NCI-H1105 (cell line): Measurements from ENCODE around the gene IPO13.

ENCODE experiments used
- DNase-seq: peaks from one replicate; lab custom pipeline; 2025; lab: John Stamatoyannopoulos, UW

Gene IPO13

DNA sequence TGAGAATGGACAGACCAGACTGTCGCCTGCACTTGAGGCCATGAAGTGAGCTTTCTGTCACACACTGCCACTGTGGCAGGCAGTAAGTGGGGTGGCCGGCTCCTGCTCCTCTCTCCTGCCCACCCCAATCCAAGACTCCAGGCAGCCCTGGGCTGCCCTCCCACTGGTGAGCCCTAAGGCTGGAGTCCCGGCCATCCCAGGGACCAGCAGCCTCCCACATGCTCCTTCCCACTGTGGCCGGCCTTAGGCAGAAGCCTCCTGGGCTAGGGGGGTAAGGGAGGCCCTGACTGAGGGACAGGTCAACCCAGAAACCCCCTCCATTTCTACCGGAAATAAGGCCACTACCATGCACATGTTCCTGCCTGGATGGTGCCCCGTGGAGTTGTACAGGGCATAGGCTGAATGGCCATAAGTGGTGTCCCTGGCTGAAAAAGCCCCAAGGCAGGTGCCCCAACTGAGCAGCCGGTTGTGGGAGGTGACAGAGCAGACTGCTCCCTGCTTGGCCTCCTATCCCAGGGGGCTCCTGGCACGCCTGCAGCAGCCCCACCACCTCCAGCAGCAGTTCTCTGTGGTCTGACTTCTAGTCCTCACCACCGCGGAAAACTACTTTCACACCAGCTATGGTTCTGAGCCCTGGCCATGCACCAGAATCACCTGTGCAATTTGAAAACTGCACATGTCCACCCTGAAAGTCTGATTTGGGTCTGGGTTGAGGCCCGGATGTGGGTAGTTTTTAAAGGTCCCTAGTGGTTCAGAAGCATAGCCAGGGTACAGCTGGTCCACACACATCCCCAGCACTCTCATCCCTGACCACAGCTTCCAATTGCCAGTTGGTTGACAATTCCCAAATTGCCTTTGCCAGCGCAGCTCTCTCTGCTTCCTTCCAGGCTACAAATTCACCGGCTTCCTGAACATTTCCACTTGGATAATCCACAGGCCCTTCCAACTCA lies 14.8 kb upstream of the IPO13 start:
- no peak for DNase-seq

GRCh38 chr1:43932786-43933385 lies 13.9 kb upstream of the IPO13 start:
- peak; percentile 31 for DNase-seq

DNA sequence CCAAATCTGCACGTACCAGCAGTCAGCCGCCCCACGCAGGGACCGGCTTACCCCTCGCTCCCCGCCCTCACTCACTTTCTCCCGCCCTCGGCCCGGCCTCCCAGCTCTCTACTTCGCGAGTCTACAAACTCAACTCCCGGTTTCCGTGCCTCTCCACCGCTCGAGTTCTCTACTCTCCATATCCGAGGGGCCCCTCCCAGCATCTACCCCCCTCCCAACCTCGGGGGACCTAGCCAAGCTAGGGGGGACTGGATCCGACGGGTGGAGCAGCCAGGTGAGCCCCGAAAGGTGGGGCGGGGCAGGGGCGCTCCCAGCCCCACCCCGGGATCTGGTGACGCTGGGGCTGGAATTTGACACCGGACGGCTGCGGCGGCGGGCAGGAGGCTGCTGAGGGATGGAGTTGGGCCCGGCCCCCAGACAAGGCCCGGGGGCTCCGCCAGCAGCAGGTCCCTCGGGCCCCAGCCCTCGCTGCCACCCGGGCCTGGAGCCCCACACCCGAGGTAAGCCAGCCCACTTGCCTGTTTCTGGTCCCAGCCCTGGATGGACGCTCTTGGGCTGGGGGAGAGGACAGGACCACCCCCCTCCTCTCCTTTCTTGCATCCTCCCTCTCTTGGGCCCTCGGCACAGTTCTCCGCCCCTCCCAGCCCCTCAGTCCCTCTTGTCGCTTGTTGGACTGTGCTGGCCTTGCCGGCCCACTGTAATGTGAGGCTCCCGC lies 13.2 kb upstream of the IPO13 start, which contains the start of gene ARTN:
Gene ARTN (plus strand): TSS at position 416 of the 715 bp plus-strand sequence. CDS start 1,856 bp downstream, outside the sequence.
- DNase-seq = peak; percentile 43

GRCh38 chr1:43934101-43934985 lies 12.4 kb upstream of the IPO13 start:
- DNase-seq = peak; percentile 78

DNA sequence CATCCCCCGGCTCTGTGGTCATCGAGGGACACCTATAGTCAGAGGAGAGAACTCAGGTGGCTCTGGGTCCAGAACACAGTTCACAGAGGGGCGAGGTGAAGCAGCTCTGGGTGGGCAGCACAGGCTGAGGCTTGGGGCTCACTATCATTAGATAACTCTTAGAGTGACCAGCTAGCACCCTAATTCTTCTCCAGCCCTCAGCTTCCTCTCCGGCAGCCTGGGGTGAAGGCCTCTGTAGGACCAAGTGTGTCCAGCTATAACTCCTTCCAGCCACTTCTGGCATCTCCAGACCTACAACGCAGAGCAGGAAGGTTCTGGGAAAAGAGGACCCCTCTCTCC lies 11.8 kb upstream of the IPO13 start:
- DNase-seq = no peak

- DNase-seq = peak; percentile 32
Observed at GRCh38 chr1:43935711-43936427, 10.9 kb upstream of the IPO13 start.

GRCh38 chr1:43936431-43937151 lies 10.2 kb upstream of the IPO13 start:
- peak; percentile 54 for DNase-seq

DNA sequence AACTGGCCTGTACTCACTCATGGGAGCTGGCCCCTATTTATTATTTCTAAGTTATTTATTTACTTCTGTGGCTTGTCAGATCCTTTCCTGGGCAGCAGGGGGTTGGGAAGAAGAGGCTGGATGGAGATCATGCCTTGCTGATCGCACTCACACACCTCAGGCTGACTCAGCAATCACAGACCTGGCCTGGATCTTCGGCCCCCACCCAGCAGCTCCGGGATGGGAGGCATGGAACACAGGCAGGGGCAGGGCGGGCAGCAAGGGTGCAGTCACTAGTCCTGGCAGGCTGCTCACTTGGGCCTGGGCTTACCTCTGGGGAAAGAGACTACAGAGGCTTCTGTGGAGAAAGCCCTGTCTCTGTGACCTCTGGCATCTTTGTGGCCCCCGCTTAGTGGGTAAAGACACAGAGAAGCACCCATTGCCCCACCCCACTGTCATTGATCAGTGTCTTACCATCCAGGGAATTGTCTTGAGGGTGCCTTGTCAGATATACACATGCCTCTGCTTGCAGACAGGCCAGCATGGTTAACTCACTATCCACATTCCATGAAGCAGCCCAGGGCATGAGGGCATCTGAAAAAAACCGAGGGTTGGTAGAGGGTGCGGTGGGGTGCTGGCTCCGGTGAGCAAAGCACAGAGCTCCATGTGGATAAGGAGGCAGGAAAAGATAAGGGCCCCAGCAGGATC lies 9.4 kb upstream of the IPO13 start:
- DNase-seq = no peak

DNA sequence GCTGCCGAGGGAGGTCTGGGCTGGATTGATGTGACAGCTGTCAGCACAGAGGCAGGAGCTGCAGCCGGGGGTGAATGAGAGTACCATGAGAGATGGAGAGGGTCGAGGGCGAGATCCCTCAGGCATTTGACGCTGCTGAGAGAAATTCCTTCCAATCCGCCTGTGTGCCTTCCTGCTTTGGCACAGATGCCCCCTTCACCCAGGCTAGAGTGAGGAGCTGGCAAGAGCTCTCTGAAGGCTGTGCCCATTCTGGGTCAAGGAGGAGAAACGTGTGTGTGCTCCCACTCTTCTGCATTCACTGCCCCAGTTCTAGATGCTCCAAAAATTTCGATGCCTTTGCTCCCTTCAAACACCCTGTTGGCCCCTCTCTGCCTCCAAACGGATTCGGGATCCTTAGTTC lies 8.4 kb upstream of the IPO13 start:
- DNase-seq = no peak

DNA sequence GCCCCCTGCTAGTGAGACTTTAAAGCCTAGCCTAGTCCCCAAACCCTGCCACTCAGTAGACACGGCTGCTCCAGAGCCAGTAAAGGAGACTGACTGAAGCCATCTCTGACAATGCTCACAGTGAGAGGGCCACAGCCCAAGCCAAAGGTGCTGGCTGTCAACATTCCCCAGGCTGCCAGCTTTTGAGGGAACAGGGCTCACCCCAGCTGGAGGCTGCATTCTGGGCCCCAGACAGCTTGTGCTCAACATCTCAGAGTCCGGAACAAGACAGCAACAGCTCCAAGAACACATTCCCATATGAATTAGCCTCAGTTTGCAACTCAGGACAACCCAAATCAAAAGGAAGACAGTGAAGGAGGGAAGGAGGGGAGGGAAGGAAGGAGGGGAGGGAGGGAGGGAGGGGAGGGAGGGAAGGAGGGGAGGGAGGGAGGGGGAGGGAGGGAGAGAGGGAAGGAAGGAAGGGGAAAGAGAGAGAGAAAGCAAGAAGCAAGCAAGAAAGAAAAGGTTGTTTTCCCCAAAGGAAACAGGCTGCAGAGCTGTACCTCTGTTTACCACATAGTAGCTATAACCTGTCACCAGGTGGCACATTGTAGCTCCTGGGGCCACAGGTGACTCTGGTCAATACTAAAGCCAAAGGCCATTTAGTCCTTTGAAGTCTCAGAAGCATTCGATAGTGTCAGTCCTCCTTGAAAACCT lies 7.7 kb upstream of the IPO13 start:
- DNase-seq = no peak

GRCh38 chr1:43942411-43942810 lies 4.3 kb upstream of the IPO13 start:
- no peak for DNase-seq

DNA sequence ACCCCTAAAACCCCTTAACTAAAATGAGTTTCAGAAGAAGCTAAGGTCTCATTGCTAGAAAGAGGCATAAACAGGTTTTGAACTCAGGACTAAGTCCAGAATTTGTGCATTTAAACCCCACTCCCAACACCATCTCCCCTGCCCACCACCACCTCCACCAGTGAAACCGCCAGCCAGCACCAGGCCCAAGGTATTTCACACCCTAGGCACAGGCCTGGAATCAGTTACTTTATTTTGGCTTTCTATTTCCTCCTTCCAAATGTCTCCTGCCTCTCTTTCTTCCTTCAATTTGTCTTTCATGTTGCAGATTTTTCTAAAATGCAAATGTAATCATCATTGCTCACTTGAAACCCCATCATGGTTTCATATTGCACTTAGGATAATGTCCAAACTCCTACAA lies 1.9 kb upstream of the IPO13 start:
- DNase-seq = no peak

DNA sequence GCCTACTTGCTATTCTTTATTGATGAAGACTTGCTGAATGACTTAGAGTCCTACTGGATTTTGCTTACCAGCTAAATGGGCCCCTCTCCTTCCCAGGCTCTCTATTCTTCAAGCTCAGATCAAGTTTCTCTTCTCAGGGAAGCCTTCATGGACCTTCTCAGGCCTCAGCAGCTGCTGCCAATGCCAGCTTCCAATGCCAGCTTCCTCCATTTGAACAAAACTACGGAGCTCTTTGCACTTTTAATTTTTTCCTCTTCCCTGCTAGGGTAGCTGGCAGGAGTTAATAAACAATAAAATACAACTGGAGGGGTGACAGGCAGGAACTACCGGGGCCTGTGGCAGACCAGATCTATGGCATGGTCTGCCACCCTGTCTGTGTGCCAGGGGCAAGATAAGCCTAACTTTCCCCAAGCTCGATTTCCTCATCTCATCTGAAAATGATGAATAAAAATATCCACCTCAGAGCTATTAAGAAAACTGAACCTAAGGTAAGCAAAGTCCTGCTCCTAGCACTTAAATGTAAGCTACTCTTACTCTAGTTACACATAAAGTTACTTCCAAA lies 995 bp upstream of the IPO13 start:
- DNase-seq = no peak

DNA sequence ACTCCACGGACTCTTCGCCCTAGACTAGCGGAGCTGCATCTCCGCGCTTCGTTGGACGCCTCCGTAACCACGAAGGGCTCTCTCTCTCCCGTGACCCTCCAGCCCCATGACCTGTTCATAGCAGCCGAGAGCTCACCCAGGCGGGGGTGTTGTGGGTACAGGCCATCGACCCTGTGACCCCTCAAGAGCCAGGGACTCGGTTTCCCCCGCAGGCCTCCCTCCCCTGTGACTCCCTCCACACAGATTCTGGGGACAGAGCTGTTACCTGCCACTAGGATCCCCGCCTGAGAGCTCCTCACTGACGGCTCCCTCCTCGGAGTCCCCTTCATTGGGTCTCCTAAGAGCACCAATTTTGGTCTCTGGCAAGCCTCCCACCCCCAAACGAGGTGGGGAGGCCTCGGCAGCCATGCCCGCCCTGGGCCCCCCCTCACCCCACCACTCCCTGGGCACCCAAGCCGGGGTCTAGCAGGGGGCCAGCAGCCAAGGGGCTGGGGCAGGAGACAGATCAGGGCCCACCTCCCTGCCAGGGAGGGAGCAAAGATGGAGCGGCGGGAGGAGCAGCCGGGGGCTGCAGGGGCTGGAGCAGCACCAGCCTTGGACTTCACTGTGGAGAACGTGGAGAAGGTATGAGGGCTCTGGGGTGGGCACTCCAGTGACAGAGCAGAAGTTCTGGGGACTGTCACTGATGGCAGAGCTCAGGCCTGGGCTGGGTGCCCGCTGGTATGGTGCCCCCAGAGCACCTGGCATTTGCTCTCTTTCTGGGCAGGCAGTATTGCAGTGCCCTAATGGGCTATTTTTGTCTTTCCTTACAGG lies 517 bp downstream of the IPO13 start:
- DNase-seq = no peak

GRCh38 chr1:43947874-43948437 lies 1.2 kb downstream of the IPO13 start:
- DNase-seq = no peak

GRCh38 chr1:43949678-43950077 lies 2.9 kb downstream of the IPO13 start:
- no peak for DNase-seq
